Fibroblast of skin of left quadriceps (primary cell): ENCODE measurements around the gene TSNAX.
"Not testable (repeated sequence)": the region's sequence is repeated elsewhere in the genome, so short reads cannot be mapped to it uniquely, and the experiment has no call there.

Experiments
- DNase-seq, 2 experiments: peaks; one replicate each; pipeline ENCODE4 v3.0.0-alpha.2; 2013; ENCODE audit warnings: low read depth in 2 of 2

TSNAX gene, protein sequence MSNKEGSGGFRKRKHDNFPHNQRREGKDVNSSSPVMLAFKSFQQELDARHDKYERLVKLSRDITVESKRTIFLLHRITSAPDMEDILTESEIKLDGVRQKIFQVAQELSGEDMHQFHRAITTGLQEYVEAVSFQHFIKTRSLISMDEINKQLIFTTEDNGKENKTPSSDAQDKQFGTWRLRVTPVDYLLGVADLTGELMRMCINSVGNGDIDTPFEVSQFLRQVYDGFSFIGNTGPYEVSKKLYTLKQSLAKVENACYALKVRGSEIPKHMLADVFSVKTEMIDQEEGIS

GRCh38 chr1:231528172-231529029, at the start of gene TSNAX:
TSS of gene TSNAX (plus strand) at chr1:231528669. CDS start at chr1:231528811, 142 bp downstream.
- DNase-seq = peak; percentile 88

DNA sequence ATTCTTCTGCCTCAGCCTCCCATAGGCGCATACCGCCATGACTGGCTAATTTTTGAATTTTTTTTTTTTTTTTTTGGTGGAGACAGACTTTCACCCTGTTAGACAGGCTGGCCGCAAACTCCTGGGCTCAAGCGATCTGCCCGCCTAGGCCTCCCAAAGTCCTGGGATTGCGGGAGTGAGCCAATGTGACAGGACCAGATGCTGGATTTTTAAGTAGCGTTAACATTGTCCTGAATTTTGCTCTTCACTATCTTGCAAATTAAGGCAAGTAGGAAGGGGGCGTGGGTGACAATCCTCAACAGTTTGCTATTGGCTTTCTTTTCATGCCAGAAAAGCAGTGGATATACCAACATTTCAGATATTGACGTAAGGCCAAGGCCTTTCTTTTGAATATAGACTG, 49.7 kb upstream of the TSNAX start:
- no peak for DNase-seq

- no peak for DNase-seq
Measured at GRCh38 chr1:231480008-231480407, 48.5 kb upstream of the TSNAX start.

- no peak for DNase-seq
Measured at GRCh38 chr1:231481289-231481688, 47.2 kb upstream of the TSNAX start.

DNA sequence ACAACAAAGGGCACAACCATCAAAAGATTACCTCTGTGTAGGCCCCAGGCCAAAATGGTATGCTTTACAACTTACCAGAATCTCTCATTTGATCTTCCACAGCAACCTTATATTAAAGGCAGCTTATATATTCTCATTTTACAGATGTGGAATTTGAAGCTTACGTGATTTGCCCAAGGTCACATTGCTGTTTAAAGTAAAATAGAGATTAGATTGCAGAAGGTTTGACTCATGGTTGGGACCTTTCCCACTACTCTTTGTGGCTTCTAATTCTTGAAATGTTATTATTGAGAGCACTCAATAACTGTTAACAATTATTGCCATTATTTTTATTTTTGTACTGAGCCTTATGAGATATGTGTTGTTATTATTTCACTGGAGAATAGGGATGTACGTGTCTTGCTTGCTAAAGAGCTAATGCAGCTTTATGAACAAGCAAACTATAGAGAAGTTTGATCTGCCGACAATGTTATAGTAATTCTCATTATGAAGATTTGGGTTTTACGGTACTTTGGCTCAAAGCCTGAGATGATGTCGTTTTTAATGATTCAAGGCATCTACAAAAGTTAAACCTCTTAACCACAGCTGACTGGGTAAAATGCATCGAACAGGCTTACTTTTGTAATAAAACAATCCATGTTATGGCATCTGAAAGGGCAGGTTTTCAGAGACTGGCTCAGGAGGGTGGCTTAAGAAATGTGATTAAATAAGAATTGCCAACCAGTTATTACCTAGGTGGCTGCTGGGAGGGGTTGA, 43.3 kb upstream of the TSNAX start:
- no peak for DNase-seq

GRCh38 chr1:231487019-231487418, 41.5 kb upstream of the TSNAX start:
- peak; percentile 28 to 29 for DNase-seq

DNA sequence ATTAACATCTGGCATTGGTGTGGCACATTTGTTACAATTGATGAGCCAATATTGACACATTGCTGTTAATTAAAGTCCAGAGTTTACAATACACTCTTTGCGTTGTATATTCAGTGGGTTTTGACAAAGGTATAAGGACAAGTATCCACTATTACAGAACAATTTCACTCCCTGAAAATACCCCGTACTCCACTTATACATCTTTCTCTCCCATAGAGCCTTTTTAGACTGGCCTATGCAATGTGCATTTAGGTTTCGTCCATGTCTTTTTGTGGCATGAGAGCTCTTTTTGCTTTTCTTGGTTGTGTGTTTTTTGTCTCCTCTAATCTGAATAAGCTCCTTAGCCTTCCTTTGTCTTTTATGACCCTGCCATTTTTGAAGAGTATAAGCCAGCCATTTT, 40.6 kb upstream of the TSNAX start:
- DNase-seq = no peak

DNA sequence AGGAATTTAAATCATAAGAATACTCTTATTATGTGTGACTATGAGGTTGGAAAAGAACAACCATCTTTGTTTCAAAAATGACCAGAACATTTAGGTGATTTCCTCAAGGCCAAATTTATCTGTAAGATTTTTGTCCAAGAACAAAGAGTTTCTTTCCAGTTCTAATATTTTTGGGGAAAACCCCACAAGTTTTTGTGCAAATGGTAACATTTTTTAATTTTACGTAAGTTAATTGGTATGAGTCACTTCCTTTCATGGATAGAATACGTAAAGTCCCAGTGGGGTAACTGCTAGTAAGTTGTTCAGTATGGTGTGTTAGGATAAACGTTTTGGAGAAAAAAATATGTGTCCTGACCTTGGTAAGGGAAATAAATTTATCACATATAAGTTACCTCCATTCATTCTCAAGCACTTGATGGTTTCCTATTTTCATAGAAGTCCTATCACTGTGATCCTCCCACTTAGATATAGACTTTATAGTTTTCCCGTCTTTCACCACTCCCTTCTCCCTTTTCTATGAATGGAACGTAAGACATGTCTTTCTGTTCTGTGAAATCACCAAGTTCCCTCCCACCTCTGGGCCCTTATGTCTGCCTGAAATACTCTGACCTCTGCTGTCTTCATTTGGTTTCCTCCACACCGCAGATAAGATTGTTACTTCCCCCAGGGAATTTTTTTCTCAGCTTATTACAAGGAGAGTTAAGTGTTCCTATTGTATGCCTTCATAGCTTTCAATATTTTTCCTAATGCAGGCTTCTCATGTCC, 34.9 kb upstream of the TSNAX start:
- peak in 1 of 2 experiments; percentile 9 for DNase-seq

DNA sequence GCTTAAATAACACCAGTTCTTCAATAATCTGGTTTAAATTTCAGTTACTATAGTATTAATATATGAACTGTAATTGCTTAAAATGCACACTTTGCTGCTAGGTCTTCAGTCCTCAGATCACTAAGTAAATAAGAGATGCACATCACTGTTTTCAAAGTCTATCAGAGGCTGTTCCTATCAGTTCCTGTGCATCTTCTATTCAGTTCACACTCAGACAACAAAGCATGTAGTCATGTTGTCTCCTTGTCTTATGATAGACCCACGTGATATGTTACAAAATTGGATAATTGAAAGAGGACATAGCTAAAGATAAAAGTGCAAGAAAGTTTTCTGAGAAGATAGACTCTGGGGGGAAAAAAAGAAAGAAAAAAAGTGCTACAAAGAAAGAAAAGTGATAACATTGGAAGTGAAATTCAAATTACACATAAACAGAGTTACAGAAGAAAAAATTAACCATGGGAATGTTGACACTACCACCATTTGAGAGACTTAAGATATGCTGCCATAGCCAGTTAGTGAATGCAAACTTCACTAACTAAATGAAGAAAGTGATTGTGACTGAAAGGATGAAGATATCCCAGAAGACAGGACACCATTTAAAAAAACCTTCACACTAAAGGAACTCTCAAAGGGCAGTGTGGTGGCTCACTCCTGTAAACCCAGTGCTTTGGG, 33.9 kb upstream of the TSNAX start:
- no peak for DNase-seq

DNA sequence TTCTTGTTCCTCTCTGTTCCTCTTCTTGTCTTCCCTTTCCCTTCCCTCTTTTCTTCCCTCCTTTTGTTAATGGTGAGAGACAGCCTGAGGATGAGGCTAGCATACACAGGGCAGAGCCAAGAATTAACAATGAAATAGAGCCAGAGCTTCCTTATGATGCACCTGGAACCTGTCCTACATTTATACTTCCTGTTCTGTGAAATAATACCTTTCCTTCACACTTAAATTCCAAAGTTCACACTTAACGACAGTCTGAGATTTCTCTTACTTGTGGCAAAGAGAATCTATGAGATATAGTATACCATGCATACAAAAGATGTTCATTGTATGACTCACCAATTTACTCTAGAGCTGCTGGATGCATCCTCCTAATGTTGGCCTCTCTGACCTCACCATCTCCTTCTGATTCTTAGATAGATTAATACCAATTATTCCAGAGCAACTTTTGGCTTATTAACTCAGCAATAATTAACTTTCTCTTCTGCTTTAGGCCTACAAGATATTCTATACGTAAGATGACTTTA, 30.8 kb upstream of the TSNAX start:
- no peak for DNase-seq

DNA sequence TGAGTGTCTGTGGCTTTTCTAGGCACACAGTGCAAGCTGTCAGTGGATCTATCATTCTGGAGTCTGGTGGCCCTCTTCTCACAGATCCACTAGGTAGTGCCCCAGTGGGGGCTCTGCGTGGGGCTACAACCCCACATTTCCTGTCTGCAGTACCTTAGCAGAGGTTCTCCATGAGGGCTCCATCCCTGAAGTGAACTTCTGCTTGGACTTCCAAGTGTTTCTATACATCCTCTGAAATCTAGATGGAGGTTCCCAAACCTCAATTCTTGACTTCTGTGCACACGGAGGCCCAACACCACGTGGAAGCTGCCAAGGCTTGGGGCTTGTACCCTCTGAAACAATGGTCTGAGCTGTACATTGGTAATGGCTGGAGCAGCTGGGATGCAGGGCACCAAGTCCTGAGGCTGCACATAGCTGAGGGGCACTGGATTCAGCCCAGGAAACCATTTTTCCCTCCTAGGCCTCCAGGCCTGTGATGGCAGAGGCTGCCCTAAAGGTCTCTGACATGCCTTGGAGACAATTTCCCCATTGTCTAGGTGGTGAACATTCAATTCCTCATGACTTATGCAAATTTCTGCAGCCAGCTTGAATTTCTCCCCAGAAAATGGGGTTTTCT, 29.2 kb upstream of the TSNAX start:
- DNase-seq = no peak

DNA sequence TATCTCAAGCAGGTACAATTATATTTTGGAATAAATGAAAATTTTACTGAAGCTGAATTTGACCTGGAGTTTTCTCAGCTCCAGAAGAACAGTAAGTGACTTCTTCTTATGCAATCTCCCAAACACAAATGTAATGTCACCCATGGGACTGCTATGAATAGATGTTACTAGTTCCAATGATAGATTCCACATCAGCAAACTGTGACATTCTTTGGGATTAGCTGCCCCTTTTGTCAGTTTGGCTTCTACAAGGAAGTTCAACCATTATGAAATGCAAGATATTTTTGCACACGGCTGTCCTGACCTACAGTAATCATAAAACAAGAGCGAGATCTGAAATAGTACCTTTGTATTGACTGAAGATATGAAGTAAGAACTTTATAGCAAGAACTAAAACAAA, 27.8 kb upstream of the TSNAX start:
- no peak for DNase-seq

- DNase-seq = not testable (repeated sequence)
Measured at GRCh38 chr1:231503168-231503567, 25.3 kb upstream of the TSNAX start.

GRCh38 chr1:231507476-231508355, 20.8 kb upstream of the TSNAX start:
- no peak for DNase-seq

DNA sequence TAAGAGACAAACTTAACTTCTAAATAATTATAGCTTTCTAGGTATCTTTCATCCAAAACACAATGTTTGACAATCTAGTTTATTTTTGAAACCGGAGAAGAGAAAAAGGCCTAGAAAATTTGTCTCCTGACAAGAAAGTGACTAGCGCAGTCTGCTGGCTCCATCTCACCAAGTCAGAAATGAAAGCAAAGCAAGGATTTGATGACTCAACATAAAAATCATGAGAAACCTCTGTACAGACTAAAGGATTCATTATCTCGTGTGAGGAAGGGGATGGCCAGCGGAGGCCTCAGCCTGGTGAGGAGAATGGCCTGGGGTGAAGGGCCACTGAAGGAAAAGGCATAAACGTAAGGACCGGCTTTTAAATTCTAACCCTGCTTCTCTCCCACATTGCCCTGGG, 20.0 kb upstream of the TSNAX start:
- DNase-seq = no peak

- DNase-seq = no peak
Measured at GRCh38 chr1:231508941-231509340, 19.5 kb upstream of the TSNAX start.

GRCh38 chr1:231512147-231512698, 16.2 kb upstream of the TSNAX start:
- DNase-seq = peak; percentile 77 to 78

GRCh38 chr1:231515748-231516147, 12.7 kb upstream of the TSNAX start:
- DNase-seq = no peak

DNA sequence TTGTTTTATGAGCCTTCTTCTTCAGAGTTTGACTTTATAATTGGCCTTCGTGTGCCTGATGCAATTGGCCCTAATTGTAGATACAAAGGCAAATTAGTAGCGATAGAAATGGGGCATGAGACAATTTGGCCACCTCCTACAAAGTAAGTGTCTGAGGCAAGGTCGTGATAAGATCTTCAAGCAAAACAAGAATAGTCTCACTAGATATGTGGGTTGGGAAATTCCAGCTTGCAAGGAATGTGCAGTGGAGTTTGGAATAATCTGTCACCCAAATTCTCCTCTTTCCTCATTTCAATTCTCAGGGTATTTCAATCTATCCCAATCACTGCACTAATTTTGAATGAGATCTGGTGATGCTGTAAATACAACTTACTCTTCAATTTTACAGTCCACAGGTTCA, 11.4 kb upstream of the TSNAX start:
- no peak for DNase-seq
